ENCODE measurements around the gene GYG1.

GRCh38 chr3:149000206-149000745, 8.9 kb downstream of the GYG1 start:
- no peak for TF ChIP-seq CTCF (conservative IDR thresholded peaks at IDR 0.05; ENCODE audit: low read depth, low read length)
- TF ChIP-seq RFX5 (IDR thresholded peaks at IDR 0.05; ENCODE audit: low read depth, low read length) = no peak
- TF ChIP-seq POLR2A (IDR thresholded peaks at IDR 0.05; ENCODE audit: low read depth, low read length) = no peak
